Measurements from ENCODE around the gene MTR. TPM values are rescaled to one million over a fixed set of nuclear protein-coding genes. Genes with fewer than 3 reads are reported as not detected.

MTR gene
- total RNA-seq, 4 donors from 2014 or later = 42.3 to 55.3 (median 44.7) TPM

DNA sequence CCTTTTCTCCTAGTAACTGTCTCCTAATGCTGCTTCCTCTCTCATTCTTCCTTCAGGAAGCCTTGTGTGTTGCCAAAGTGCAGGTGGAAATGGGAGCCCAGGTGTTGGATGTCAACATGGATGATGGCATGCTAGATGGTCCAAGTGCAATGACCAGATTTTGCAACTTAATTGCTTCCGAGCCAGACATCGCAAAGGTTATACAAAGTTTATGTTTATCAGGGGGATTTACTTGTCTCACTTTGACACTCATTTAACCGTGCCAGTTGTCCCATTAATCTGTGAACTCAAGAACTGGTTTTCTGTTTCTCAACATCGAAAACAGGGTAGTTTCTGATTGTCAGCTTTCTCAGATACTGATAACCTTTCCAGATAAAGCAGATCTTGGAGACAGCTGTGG lies 40.4 kb downstream of the MTR start:
- no peak for DNase-seq (ENCODE audit: low spot score in 2 of 2)
- H3K4me1 ChIP-seq = peaks cover 0 to 6% (median 0%) of the 10 kb centered on the region in 4 donors
- H3K4me3 ChIP-seq = no peak overlapping the region
- H3K27ac ChIP-seq = no peak overlapping the region
- H3K36me3 ChIP-seq = peaks cover 0 to 96% (median 22%) of the 10 kb centered on the region in 3 donors
- no peaks in the 10 kb centered on the region for H3K27me3 ChIP-seq
- no peak for TF ChIP-seq POLR2A (IDR thresholded peaks at IDR 0.05)
- TF ChIP-seq, protein P1, sequence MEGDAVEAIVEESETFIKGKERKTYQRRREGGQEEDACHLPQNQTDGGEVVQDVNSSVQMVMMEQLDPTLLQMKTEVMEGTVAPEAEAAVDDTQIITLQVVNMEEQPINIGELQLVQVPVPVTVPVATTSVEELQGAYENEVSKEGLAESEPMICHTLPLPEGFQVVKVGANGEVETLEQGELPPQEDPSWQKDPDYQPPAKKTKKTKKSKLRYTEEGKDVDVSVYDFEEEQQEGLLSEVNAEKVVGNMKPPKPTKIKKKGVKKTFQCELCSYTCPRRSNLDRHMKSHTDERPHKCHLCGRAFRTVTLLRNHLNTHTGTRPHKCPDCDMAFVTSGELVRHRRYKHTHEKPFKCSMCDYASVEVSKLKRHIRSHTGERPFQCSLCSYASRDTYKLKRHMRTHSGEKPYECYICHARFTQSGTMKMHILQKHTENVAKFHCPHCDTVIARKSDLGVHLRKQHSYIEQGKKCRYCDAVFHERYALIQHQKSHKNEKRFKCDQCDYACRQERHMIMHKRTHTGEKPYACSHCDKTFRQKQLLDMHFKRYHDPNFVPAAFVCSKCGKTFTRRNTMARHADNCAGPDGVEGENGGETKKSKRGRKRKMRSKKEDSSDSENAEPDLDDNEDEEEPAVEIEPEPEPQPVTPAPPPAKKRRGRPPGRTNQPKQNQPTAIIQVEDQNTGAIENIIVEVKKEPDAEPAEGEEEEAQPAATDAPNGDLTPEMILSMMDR (IDR thresholded peaks at IDR 0.05) = no peak
- TF ChIP-seq EP300 (IDR thresholded peaks at IDR 0.05) = no peak
- H3K9me3 ChIP-seq = no peaks in the 10 kb centered on the region
- 69 to 70% methylated on average over 4 of the region's 4 CpGs for WGBS, 2 donors

DNA sequence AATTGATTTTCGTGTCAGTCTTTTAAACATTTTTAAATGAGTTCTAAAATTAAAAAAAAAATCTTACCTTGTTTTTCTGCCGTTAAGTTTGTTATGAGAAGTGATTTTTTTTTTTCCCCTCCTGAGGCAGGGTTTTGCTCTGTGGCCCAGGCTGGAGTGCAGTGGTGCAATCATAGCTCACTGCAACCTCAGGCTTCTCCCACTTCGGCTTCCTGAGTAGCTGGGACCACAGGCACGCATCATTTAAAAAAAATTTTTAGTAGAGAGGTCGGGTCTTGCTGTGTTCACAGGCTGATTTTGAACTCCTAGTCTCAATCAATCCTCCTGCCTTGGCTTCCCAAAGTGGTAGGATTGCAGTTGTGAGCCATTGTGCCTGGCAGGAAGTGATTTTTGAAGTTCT lies 41.1 kb downstream of the MTR start:
- H3K36me3 ChIP-seq = peaks cover 0 to 96% (median 22%) of the 10 kb centered on the region in 3 donors
- TF ChIP-seq, protein P1 (IDR thresholded peaks at IDR 0.05) = no peak
- TF ChIP-seq POLR2A (IDR thresholded peaks at IDR 0.05) (no peak), EP300 (IDR thresholded peaks at IDR 0.05) (no peak)
- H3K9me3 ChIP-seq = no peaks in the 10 kb centered on the region
- H3K27ac ChIP-seq = no peak overlapping the region
- DNase-seq (ENCODE audit: low spot score in 2 of 2) = no peak
- no peaks in the 10 kb centered on the region for H3K27me3 ChIP-seq
- H3K4me3 ChIP-seq = no peak overlapping the region
- 83 to 86% methylated on average over 5 of the region's 5 CpGs for WGBS, 2 donors
- H3K4me1 ChIP-seq = no peaks in the 10 kb centered on the region

DNA sequence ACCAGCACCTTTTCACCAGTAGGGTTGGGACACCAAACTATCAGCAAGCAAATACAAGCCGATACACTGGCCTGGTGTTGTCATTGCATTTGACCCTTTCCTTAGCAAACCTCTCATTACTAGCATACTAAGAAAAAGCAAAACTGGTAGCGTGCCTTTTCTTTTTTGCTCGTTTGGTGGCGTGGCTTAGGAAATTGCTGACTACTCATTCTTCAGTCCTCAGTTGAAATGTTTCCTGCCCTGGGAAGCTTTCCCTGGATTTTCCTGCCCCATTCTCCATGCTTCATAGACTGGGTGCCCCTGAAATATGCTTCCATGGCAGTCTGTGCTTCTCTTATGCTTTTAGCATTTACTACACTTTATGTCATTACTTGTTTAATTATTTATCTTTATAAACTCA lies 42.0 kb downstream of the MTR start:
- no peaks in the 10 kb centered on the region for H3K27me3 ChIP-seq
- no peak overlapping the region for H3K4me3 ChIP-seq
- no peaks in the 10 kb centered on the region for H3K4me1 ChIP-seq
- peaks cover 0 to 97% (median 22%) of the 10 kb centered on the region in 3 donors for H3K36me3 ChIP-seq
- DNase-seq (ENCODE audit: low spot score in 2 of 2) = no peak
- TF ChIP-seq EP300 (IDR thresholded peaks at IDR 0.05) (no peak), POLR2A (IDR thresholded peaks at IDR 0.05) (no peak)
- TF ChIP-seq, protein P1 (IDR thresholded peaks at IDR 0.05) = no peak
- no peak overlapping the region for H3K27ac ChIP-seq
- H3K9me3 ChIP-seq = no peaks in the 10 kb centered on the region
- WGBS, 2 donors = 87 to 92% methylated on average over 4 of the region's 4 CpGs

- Histone ChIP-seq H3K4me3 (no peak overlapping the region), H3K4me1 (no peaks in the 10 kb centered on the region), H3K27ac (no peak overlapping the region), H3K36me3 (peaks cover 0 to 95% (median 22%) of the 10 kb centered on the region in 3 donors), H3K27me3 (no peaks in the 10 kb centered on the region), H3K9me3 (no peaks in the 10 kb centered on the region)
- WGBS, 2 donors = 88 to 91% methylated on average over 2 of the region's 2 CpGs
- TF ChIP-seq, protein P1 (IDR thresholded peaks at IDR 0.05) = no peak
- TF ChIP-seq EP300 (IDR thresholded peaks at IDR 0.05) (no peak), POLR2A (IDR thresholded peaks at IDR 0.05) (no peak)
- no peak for DNase-seq (ENCODE audit: low spot score in 2 of 2)
These were observed 42.8 kb downstream of the MTR start for GRCh38 chr1:236837897-236838296.

DNA sequence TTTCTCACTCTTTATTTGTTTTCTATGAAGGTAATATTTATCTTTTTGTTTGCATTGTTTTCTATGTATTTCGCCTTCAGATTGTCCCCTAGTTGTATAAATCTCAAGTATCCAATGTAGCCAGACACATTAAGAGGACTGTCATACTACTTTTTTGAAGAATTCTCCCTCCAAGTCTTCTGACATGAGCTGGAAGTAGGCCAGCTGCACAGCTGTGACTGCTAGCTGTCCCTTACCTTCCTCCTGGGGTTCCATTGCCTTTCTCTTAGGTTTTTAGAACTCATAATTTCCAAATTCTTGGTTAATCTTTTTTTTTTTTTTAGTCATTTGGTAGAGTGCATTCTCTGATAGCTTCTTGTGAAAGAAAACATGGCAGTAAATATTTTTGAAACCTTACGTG lies 46.2 kb downstream of the MTR start:
- H3K27me3 ChIP-seq = no peaks in the 10 kb centered on the region
- TF ChIP-seq, protein P1 (IDR thresholded peaks at IDR 0.05) = no peak
- TF ChIP-seq POLR2A (IDR thresholded peaks at IDR 0.05) (no peak), EP300 (IDR thresholded peaks at IDR 0.05) (no peak)
- 94 to 99% methylated on average over 2 of the region's 2 CpGs for WGBS, 2 donors
- DNase-seq (ENCODE audit: low spot score in 2 of 2) = no peak
- no peak overlapping the region for H3K27ac ChIP-seq
- H3K4me3 ChIP-seq = no peak overlapping the region
- no peaks in the 10 kb centered on the region for H3K9me3 ChIP-seq
- peaks cover 0 to 70% (median 17%) of the 10 kb centered on the region in 3 donors for H3K36me3 ChIP-seq
- H3K4me1 ChIP-seq = no peaks in the 10 kb centered on the region

All from tibial nerve (tissue), 4 donors.